Epithelial cell of esophagus (primary cell): Measurements from ENCODE around the gene RETNLB.

ENCODE experiments used
- DNase-seq: peaks from one replicate; pipeline ENCODE4 v3.0.0; 2010; ENCODE audit warnings: low read depth
- H3K4me3 ChIP-seq: 2 replicates; pipeline ENCODE4 v1.5.1; 2011; ENCODE audit warnings: mild to moderate bottlenecking, low read length, control low read depth
- CTCF ChIP-seq: IDR thresholded peaks from 2 replicates; pipeline ENCODE4 v1.5.1; 2011; ENCODE audit warnings: low read depth, mild to moderate bottlenecking, low read length, control low read depth, inconsistent platforms; ENCODE audit not compliant: insufficient read depth; ENCODE audit errors: missing control alignments

RETNLB gene

GRCh38 chr3:108757404-108757982 is at the start of gene RETNLB:
Gene RETNLB (minus strand): TSS chr3:108757410. CDS start chr3:108757185, 225 bp downstream.
- H3K4me3 ChIP-seq = no peak within 1 kb of the TSS
- no peak for DNase-seq
- no peak for TF ChIP-seq CTCF

GRCh38 chr3:108806316-108806715 is 49.1 kb upstream of the RETNLB start:
- H3K4me3 ChIP-seq = no peak overlapping the region
- no peak for TF ChIP-seq CTCF
- DNase-seq = no peak

- no peak overlapping the region for H3K4me3 ChIP-seq
- no peak for TF ChIP-seq CTCF
- no peak for DNase-seq
These were observed 47.8 kb upstream of the RETNLB start for GRCh38 chr3:108804966-108805365.

- DNase-seq = peak; percentile 9
- no peak overlapping the region for H3K4me3 ChIP-seq
- no peak for TF ChIP-seq CTCF
These were observed 47.2 kb upstream of the RETNLB start for GRCh38 chr3:108804437-108804836.

GRCh38 chr3:108791473-108791872 is 34.3 kb upstream of the RETNLB start:
- TF ChIP-seq CTCF = no peak
- no peak for DNase-seq
- no peak overlapping the region for H3K4me3 ChIP-seq

GRCh38 chr3:108780235-108780634 is 23.0 kb upstream of the RETNLB start:
- no peak for TF ChIP-seq CTCF
- no peak for DNase-seq
- H3K4me3 ChIP-seq = no peak overlapping the region

GRCh38 chr3:108779496-108779895 is 22.3 kb upstream of the RETNLB start:
- TF ChIP-seq CTCF = no peak
- no peak overlapping the region for H3K4me3 ChIP-seq
- DNase-seq = no peak
